Lower leg skin (tissue), 3 donors: ENCODE results near the gene RSPO1.

Experiments
- CTCF ChIP-seq, 3 donors: fragments of 450-650 bp; IDR thresholded peaks; one replicate each; pipeline ENCODE4 v1.5.1; 2016; ENCODE audit warnings: antibody characterized with exemption in 3 of 3, mild to moderate bottlenecking in 3 of 3, moderate library complexity in 2 of 3
- POLR2A ChIP-seq, 2 donors: fragments of 450-650 bp; IDR thresholded peaks; one replicate each; pipeline ENCODE4 v1.6.1; 2016 to 2017; ENCODE audit warnings: antibody characterized with exemption in 2 of 2, mild to moderate bottlenecking in 1 of 2, moderate library complexity in 1 of 2

- TF ChIP-seq CTCF (IDR thresholded peaks at IDR 0.05), result no peak
- no peak for TF ChIP-seq POLR2A (IDR thresholded peaks at IDR 0.05)
Measured at GRCh38 chr1:37593726-37594125, 41.0 kb downstream of the RSPO1 start.
